ENCODE data around the gene TEKT2. TPM values are rescaled to one million over a fixed set of nuclear protein-coding genes. Genes with fewer than 3 reads are reported as not detected.

Gene TEKT2
- polyA plus RNA-seq, 1 donor, result 1.7 TPM

- Histone ChIP-seq H3K27ac (ENCODE audit: low read length) (no peak overlapping the region), H3K36me3 (ENCODE audit: control insufficient read depth, insufficient read depth, low read length) (no peaks in the 10 kb centered on the region), H3K9me3 (ENCODE audit: control insufficient read depth, low read depth, low read length) (no peaks in the 10 kb centered on the region), H3K4me1 (ENCODE audit: control insufficient read depth, insufficient read depth, low read length) (no peaks in the 10 kb centered on the region), H3K4me3 (ENCODE audit: low read length) (no peak overlapping the region), H3K27me3 (ENCODE audit: control insufficient read depth, insufficient read depth, low read length) (no peaks in the 10 kb centered on the region)
- no peak for DNase-seq
- 20% methylated on average over 1 of the region's 4 CpGs for WGBS (ENCODE audit: insufficient coverage, low lambda C conversion rate)
Observed at GRCh38 chr1:36076979-36077573, 6.8 kb upstream of the TEKT2 start.

- no peaks in the 10 kb centered on the region for H3K36me3 ChIP-seq (ENCODE audit: control insufficient read depth, insufficient read depth, low read length)
- peaks cover 3% of the 10 kb centered on the region for H3K27me3 ChIP-seq (ENCODE audit: control insufficient read depth, insufficient read depth, low read length)
- DNase-seq, result no peak
- H3K4me1 ChIP-seq (ENCODE audit: control insufficient read depth, insufficient read depth, low read length), result peaks cover 3% of the 10 kb centered on the region
- H3K4me3 ChIP-seq (ENCODE audit: low read length), result no peak overlapping the region
- 80% methylated on average over 1 of the region's 3 CpGs for WGBS (ENCODE audit: insufficient coverage, low lambda C conversion rate)
- no peak overlapping the region for H3K27ac ChIP-seq (ENCODE audit: low read length)
- H3K9me3 ChIP-seq (ENCODE audit: control insufficient read depth, low read depth, low read length), result no peaks in the 10 kb centered on the region
Observed at GRCh38 chr1:36080236-36080635, 3.7 kb upstream of the TEKT2 start.

GRCh38 chr1:36080801-36081200, 3.1 kb upstream of the TEKT2 start:
- H3K9me3 ChIP-seq (ENCODE audit: control insufficient read depth, low read depth, low read length), result no peaks in the 10 kb centered on the region
- 80% methylated on average over 1 of the region's 6 CpGs for WGBS (ENCODE audit: insufficient coverage, low lambda C conversion rate)
- peaks cover 3% of the 10 kb centered on the region for H3K4me1 ChIP-seq (ENCODE audit: control insufficient read depth, insufficient read depth, low read length)
- no peak overlapping the region for H3K4me3 ChIP-seq (ENCODE audit: low read length)
- no peaks in the 10 kb centered on the region for H3K36me3 ChIP-seq (ENCODE audit: control insufficient read depth, insufficient read depth, low read length)
- peaks cover 3% of the 10 kb centered on the region for H3K27me3 ChIP-seq (ENCODE audit: control insufficient read depth, insufficient read depth, low read length)
- no peak for DNase-seq
- no peak overlapping the region for H3K27ac ChIP-seq (ENCODE audit: low read length)

GRCh38 chr1:36081926-36082485, 1.9 kb upstream of the TEKT2 start:
- no peak for DNase-seq
- no peaks in the 10 kb centered on the region for H3K9me3 ChIP-seq (ENCODE audit: control insufficient read depth, low read depth, low read length)
- peaks cover 3% of the 10 kb centered on the region for H3K27me3 ChIP-seq (ENCODE audit: control insufficient read depth, insufficient read depth, low read length)
- no peak overlapping the region for H3K27ac ChIP-seq (ENCODE audit: low read length)
- peaks cover 3% of the 10 kb centered on the region for H3K4me1 ChIP-seq (ENCODE audit: control insufficient read depth, insufficient read depth, low read length)
- no CpG with 5 or more reads among the region's 3 CpGs for WGBS (ENCODE audit: insufficient coverage, low lambda C conversion rate)
- no peaks in the 10 kb centered on the region for H3K36me3 ChIP-seq (ENCODE audit: control insufficient read depth, insufficient read depth, low read length)
- H3K4me3 ChIP-seq (ENCODE audit: low read length), result no peak overlapping the region

GRCh38 chr1:36083219-36083618, 675 bp upstream of the TEKT2 start:
- Histone ChIP-seq H3K27me3 (ENCODE audit: control insufficient read depth, insufficient read depth, low read length) (peaks cover 3% of the 10 kb centered on the region), H3K36me3 (ENCODE audit: control insufficient read depth, insufficient read depth, low read length) (no peaks in the 10 kb centered on the region), H3K4me1 (ENCODE audit: control insufficient read depth, insufficient read depth, low read length) (peaks cover 4% of the 10 kb centered on the region), H3K27ac (ENCODE audit: low read length) (no peak overlapping the region), H3K4me3 (ENCODE audit: low read length) (no peak overlapping the region), H3K9me3 (ENCODE audit: control insufficient read depth, low read depth, low read length) (peaks cover under 1% of the 10 kb centered on the region)
- WGBS (ENCODE audit: insufficient coverage, low lambda C conversion rate), result 83% methylated on average over 1 of the region's 13 CpGs
- no peak for DNase-seq

- no peaks in the 10 kb centered on the region for H3K36me3 ChIP-seq (ENCODE audit: control insufficient read depth, insufficient read depth, low read length)
- peaks cover 4% of the 10 kb centered on the region for H3K9me3 ChIP-seq (ENCODE audit: control insufficient read depth, low read depth, low read length)
- DNase-seq, result no peak
- peak overlapping the region; percentile 50 for H3K4me3 ChIP-seq (ENCODE audit: low read length)
- no peak overlapping the region for H3K27ac ChIP-seq (ENCODE audit: low read length)
- H3K4me1 ChIP-seq (ENCODE audit: control insufficient read depth, insufficient read depth, low read length), result peaks cover 7% of the 10 kb centered on the region
- peaks cover 3% of the 10 kb centered on the region for H3K27me3 ChIP-seq (ENCODE audit: control insufficient read depth, insufficient read depth, low read length)
- WGBS (ENCODE audit: insufficient coverage, low lambda C conversion rate), result no CpG with 5 or more reads among the region's 19 CpGs
Observed at GRCh38 chr1:36084497-36085115, 712 bp downstream of the TEKT2 start.

- peaks cover 4% of the 10 kb centered on the region for H3K9me3 ChIP-seq (ENCODE audit: control insufficient read depth, low read depth, low read length)
- DNase-seq, result no peak
- peaks cover 10% of the 10 kb centered on the region for H3K4me1 ChIP-seq (ENCODE audit: control insufficient read depth, insufficient read depth, low read length)
- no peaks in the 10 kb centered on the region for H3K36me3 ChIP-seq (ENCODE audit: control insufficient read depth, insufficient read depth, low read length)
- WGBS (ENCODE audit: insufficient coverage, low lambda C conversion rate), result no CpG with 5 or more reads among the region's 9 CpGs
- peaks cover 3% of the 10 kb centered on the region for H3K27me3 ChIP-seq (ENCODE audit: control insufficient read depth, insufficient read depth, low read length)
- H3K27ac ChIP-seq (ENCODE audit: low read length), result no peak overlapping the region
- no peak overlapping the region for H3K4me3 ChIP-seq (ENCODE audit: low read length)
Observed at GRCh38 chr1:36085126-36085525, 1.2 kb downstream of the TEKT2 start.

GRCh38 chr1:36085686-36086526, 2.0 kb downstream of the TEKT2 start:
- H3K27ac ChIP-seq (ENCODE audit: low read length), result no peak overlapping the region
- H3K9me3 ChIP-seq (ENCODE audit: control insufficient read depth, low read depth, low read length), result peaks cover 4% of the 10 kb centered on the region
- no peak for DNase-seq
- H3K27me3 ChIP-seq (ENCODE audit: control insufficient read depth, insufficient read depth, low read length), result peaks cover 3% of the 10 kb centered on the region
- no peak overlapping the region for H3K4me3 ChIP-seq (ENCODE audit: low read length)
- H3K36me3 ChIP-seq (ENCODE audit: control insufficient read depth, insufficient read depth, low read length), result peaks cover 1% of the 10 kb centered on the region
- H3K4me1 ChIP-seq (ENCODE audit: control insufficient read depth, insufficient read depth, low read length), result peaks cover 16% of the 10 kb centered on the region
- WGBS (ENCODE audit: insufficient coverage, low lambda C conversion rate), result no CpG with 5 or more reads among the region's 29 CpGs

GRCh38 chr1:36086529-36087232, 2.8 kb downstream of the TEKT2 start:
- Histone ChIP-seq H3K4me1 (ENCODE audit: control insufficient read depth, insufficient read depth, low read length) (peaks cover 16% of the 10 kb centered on the region), H3K4me3 (ENCODE audit: low read length) (no peak overlapping the region)
- WGBS (ENCODE audit: insufficient coverage, low lambda C conversion rate), result no CpG with 5 or more reads among the region's 12 CpGs

More at GRCh38 chr1:36086529-36087232, 2.8 kb downstream of the TEKT2 start:
- Histone ChIP-seq H3K36me3 (ENCODE audit: control insufficient read depth, insufficient read depth, low read length) (peaks cover 9% of the 10 kb centered on the region), H3K27me3 (ENCODE audit: control insufficient read depth, insufficient read depth, low read length) (peaks cover 3% of the 10 kb centered on the region), H3K9me3 (ENCODE audit: control insufficient read depth, low read depth, low read length) (peaks cover 4% of the 10 kb centered on the region), H3K27ac (ENCODE audit: low read length) (no peak overlapping the region)
- DNase-seq, result no peak

Data from large intestine (tissue), 3 donors.